HG03175 (cell line): Measurements from ENCODE around the gene MARK3.
"Not testable (repeated sequence)": the region's sequence is repeated elsewhere in the genome, so short reads cannot be mapped to it uniquely, and the experiment has no call there.

ENCODE experiments used
- ATAC-seq: cut with Tn5 transposase; IDR thresholded peaks from one replicate; pipeline ENCODE4 v1.9.1; 2021; ENCODE audit warnings: mild to moderate bottlenecking, moderate library complexity; ENCODE audit not compliant: unreplicated experiment

MARK3 gene

GRCh38 chr14:103385152-103385928, at the start of gene MARK3:
Gene MARK3, plus strand, starts transcription at chr14:103385415. Its CDS starts 615 bp downstream, at chr14:103386030.
- ATAC-seq, result peak; percentile 95

GRCh38 chr14:103336191-103336590, 49.0 kb upstream of the MARK3 start:
- no peak for ATAC-seq

DNA sequence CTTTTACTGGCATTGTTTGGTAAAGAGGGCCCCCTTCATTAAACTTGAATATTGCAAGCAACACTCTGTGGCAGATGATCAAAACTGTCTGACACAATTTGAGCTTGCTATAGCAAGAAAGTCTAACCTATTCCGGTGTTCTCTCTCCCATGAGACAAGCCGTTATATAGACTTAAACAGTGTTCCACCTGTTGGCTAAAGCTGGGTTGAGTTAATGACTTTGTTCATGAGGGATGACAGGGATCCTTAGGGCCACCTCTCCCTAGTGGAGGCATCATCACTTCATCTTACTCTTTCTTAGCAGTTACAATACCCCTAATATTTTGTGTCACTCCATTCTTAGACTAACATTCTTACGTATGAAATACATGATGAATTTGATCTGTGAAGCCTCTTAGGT, 47.4 kb upstream of the MARK3 start:
- ATAC-seq, result no peak

DNA sequence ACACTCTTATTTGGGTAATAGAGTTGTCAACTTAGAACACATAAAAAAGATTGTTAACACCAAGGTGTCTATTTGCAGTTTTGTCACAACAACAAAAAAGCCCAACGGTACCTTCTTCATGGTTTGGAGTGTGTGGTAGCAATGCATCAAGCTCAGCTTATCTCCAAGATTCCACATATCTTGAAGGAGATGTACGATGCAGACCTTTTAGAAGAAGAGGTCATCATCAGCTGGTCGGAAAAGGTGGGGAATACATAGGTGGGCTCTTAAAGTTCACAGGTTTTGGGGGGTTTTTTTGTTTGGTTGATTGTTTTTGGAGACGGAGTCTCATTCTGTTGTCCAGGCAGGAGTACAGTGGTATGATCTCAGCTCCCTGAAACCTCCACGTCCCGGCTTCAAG, 45.7 kb upstream of the MARK3 start:
- ATAC-seq, result no peak

- no peak for ATAC-seq
Measured at GRCh38 chr14:103340480-103341212, 44.6 kb upstream of the MARK3 start.

DNA sequence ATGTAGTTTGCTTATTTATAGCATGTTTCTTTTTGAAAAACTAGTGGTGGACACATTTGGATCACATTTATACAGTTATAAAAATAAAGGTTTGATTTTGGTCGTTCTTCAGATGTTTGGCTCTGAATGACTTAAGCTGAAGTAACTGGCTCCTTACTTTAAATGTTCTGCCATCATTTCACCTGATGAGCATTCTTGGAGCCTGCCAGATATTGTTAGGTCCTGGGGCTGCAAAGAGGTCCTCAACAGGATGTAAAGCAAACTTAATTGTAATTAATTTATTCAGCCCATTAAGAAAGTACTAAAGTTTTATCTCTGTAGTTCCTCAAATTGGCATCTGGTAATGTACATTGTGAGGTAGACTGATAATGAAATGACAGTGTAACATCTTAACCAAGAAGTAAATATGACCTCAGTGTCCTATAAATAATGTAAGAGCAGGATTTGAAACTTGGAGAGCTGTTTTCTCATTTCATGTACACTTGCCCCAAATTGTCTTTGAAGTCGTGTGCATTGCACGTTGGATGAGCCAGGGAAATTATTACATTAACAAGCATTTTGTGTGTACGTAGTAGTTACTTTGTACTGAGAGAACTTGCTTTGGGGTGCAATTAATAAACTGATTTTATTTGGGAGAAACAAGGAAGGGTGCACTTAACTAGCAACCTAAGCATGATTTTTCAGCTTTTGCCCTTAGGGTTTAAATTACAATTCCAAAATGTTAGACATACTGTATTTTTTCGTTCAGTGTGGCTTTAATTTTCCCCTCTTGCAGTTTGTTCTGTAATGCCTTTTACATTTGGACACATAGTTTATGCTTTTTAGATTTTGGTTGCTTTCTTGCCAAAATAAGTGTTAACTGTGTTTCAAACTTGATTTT, 43.7 kb upstream of the MARK3 start:
- no peak for ATAC-seq

DNA sequence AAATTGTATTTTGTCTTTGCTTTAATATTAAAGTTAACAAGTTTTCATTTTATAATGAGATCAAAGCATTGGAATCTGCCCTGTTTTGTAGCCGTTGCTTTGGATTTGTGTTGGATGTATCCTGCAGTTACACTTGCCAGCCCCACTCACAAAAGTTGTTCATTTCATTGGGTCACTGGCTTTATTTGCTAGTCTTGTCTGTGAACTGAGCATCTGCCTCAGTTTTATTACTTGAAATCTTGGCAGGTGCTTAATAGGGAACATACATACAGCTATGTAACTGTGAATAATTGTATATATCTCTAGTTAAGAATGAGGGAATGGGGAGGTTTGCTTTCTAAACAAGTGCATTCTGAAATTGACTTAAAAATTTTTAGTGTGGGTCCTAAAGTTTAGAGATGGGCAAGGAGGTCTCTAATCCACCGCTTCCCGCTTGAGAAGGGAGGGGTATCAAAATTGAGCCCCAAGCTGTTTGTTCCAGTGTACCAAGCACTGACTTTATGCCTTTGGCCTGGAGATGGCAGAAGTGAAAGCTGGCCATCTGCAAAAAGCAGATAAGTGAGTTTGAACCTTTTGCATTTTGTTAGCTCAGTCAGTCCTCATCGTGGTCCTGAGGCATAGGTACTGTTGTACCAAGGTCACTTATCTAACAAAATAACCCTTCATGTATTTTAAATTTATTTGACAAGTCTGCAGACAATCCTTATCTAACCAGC, 41.9 kb upstream of the MARK3 start:
- ATAC-seq, result no peak

- no peak for ATAC-seq
Measured at GRCh38 chr14:103343905-103344797, 41.1 kb upstream of the MARK3 start.

DNA sequence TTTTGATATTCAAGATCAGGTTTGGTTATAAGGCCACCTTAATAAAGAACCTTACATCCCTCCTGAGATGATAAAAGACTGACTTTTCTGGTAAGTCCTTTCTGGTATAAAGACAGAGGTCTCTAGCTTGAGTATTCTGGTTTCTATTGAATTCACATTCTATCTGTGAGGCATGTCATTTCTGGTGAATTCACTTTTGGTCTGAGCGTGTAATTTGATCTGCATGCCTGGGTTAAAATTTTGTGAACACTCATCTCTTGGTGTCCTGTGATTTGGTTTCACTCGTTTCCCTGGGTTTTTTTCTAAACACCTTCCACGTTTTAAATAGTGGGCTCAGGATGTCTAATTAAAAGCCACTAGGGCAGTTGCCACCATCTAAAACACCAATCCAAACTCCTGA, 38.9 kb upstream of the MARK3 start:
- no peak for ATAC-seq

DNA sequence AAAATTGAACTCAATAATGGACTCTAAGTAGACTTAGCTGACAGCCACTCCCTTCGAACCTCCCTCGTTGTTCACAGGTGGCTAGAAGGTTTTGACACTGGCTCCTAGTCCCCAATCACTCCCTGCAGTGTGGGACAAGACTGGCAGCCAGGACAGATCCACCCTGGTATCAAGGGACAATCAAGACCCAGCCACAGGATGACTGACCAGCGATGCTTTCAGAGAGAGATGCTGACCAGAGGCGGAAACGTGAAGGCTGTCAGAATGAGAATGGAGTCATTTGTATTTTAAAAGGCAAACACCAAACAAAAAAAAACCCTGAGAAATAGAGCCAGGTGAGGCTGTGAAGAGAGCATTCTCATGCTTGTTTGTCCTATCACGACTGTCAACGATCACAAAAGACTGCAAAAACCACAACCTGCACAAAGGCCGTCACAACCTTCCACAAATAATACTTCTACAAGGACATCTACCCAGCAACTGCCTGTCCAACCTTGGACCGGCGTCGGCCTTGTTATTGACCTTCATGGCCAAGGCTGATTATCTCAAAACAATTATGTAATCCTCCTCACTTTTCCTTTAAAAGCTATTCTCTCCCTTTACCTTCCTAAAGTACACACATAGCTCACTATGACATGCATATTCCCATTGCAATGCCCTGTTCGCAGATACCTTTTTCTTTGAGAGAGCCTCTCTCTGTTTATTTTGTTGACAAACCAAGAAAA, 38.0 kb upstream of the MARK3 start:
- ATAC-seq, result no peak

GRCh38 chr14:103348154-103348553, 37.1 kb upstream of the MARK3 start:
- no peak for ATAC-seq

DNA sequence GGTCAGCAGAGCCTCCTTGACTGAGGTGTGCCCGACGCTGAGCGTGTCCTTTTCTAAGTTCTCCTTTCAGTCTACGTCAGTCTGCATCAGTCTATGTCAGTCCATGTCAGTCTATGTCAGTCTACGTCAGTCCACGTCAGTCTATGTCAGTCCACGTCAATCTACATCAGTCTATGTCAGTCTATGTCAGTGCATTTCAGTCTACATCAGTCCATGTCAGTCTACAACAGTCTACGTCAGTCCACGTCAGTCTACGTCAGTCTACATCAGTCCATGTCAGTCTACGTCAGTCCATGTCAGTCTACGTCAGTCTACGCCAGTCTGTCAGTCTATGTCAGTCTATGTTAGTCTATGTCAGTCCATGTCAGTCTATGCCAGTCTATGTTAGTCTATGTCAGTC, 35.2 kb upstream of the MARK3 start:
- no peak for ATAC-seq

DNA sequence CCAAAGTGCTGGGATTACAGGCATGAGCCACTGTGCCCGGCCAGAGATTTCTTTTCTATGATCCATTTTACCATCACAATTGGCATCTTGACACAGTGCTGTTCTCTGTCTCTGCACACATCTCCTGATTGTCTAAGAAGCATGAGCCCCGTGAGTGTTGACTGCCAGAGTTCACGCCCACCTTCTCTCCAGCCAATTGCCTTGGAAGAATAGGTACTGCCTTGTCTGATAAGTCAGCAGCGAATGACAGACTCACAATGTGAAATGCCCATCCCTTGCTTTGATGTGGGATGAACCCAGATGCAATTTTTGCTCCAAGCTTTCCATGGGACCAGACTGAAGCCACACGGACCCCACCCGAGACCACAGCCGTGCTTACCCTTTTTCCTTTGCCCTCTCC, 31.9 kb upstream of the MARK3 start:
- no peak for ATAC-seq

GRCh38 chr14:103354141-103354540, 31.1 kb upstream of the MARK3 start:
- ATAC-seq, result no peak

DNA sequence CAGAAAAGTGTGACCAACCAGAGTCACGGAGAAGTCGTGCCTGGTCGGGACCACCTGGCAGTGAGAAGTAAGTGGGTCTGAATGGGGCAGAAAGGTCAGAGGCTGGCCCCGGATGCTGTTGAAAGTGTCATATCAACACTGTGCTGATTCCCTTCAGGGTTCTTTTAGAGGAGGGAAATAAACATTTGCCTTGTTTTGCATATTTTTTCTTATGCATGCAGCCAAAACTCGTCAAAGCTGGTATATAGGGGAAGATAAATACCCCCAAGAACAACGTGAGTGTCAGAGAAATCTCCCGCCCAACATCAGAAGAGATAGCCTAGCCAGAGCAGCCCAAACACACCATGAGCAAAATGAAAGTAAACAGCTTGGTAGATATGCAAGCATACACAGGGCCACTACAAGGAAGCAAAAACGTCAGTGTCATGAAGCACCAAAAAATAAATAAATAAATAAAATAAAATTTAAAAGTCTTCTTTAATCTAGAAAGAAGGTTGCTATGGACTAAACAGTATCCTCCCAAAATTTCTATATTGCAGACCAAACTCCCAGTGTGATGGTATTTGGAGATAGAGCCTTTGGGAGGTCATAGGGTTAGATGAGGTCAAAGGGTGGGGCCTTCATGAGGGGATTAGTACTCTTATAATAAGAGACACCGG, 29.1 kb upstream of the MARK3 start:
- ATAC-seq, result no peak

GRCh38 chr14:103357552-103357951, 27.7 kb upstream of the MARK3 start:
- not testable (repeated sequence) for ATAC-seq

DNA sequence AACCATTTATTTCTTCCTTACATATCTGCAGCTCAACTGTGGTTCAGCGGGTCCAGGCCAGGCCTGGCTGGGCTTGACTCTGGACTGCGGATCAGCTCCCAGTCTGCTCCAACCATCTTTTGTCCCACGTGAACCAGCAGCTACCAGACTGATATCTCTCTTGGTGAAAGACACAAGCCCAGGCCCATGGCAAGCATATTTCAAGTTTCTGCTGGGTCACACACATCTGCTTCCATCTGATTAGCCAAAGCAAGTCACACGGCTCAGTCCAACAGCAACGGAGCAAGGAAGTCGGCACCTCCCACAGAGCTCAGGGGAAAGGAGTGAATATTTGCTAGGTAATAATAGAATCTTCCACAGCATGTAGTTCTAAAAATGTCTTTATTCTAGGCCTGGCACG, 24.7 kb upstream of the MARK3 start:
- ATAC-seq, result no peak

GRCh38 chr14:103361867-103362266, 23.3 kb upstream of the MARK3 start:
- ATAC-seq, result no peak

GRCh38 chr14:103362780-103363179, 22.4 kb upstream of the MARK3 start:
- ATAC-seq, result no peak
